ENCODE data around the gene FHIT.
"Not testable (repeated sequence)": the region's sequence is repeated elsewhere in the genome, so short reads cannot be mapped to it uniquely, and the experiment has no call there.

Gene FHIT

GRCh38 chr3:61094608-61095007 lies 156.6 kb downstream of the FHIT start:
- DNase-seq, result no peak

GRCh38 chr3:61093364-61093763 lies 157.9 kb downstream of the FHIT start:
- DNase-seq, result no peak

GRCh38 chr3:61092870-61093269 lies 158.4 kb downstream of the FHIT start:
- no peak for DNase-seq

- DNase-seq, result no peak
Measured at GRCh38 chr3:61090389-61091169, 160.7 kb downstream of the FHIT start.

- no peak for DNase-seq
Measured at GRCh38 chr3:61087465-61087864, 163.8 kb downstream of the FHIT start.

GRCh38 chr3:61081554-61081953 lies 169.7 kb downstream of the FHIT start:
- DNase-seq, result no peak

GRCh38 chr3:61080737-61081445 lies 170.4 kb downstream of the FHIT start:
- no peak for DNase-seq

- no peak for DNase-seq
Measured at GRCh38 chr3:61078048-61078752, 173.1 kb downstream of the FHIT start.

- no peak for DNase-seq
Measured at GRCh38 chr3:61077551-61077950, 173.7 kb downstream of the FHIT start.

- DNase-seq, result no peak
Measured at GRCh38 chr3:61074783-61075182, 176.5 kb downstream of the FHIT start.

- DNase-seq, result no peak
Measured at GRCh38 chr3:61073566-61074165, 177.6 kb downstream of the FHIT start.

GRCh38 chr3:61068084-61068483 lies 183.2 kb downstream of the FHIT start:
- DNase-seq, result no peak

GRCh38 chr3:61066800-61067199 lies 184.5 kb downstream of the FHIT start:
- DNase-seq, result no peak

GRCh38 chr3:61066222-61066621 lies 185.0 kb downstream of the FHIT start:
- not testable (repeated sequence) for DNase-seq

- no peak for DNase-seq
Measured at GRCh38 chr3:61065451-61066011, 185.7 kb downstream of the FHIT start.

- no peak for DNase-seq
Measured at GRCh38 chr3:61061092-61061723, 190.0 kb downstream of the FHIT start.

GRCh38 chr3:61060411-61060861 lies 190.8 kb downstream of the FHIT start:
- no peak for DNase-seq

GRCh38 chr3:61058836-61059235 lies 192.4 kb downstream of the FHIT start:
- no peak for DNase-seq

GRCh38 chr3:61057464-61057863 lies 193.8 kb downstream of the FHIT start:
- DNase-seq, result no peak

- no peak for DNase-seq
Measured at GRCh38 chr3:61055447-61055846, 195.8 kb downstream of the FHIT start.

- DNase-seq, result no peak
Measured at GRCh38 chr3:61053781-61054496, 197.3 kb downstream of the FHIT start.

- DNase-seq, result no peak
Measured at GRCh38 chr3:61052851-61053250, 198.4 kb downstream of the FHIT start.

All from NCI-H1048 (cell line).